Aorta (tissue), 5 donors: ENCODE data around the gene EFCAB8. TPM values are rescaled to one million over a fixed set of nuclear protein-coding genes. Genes with fewer than 3 reads are reported as not detected.

Experiments used
- ATAC-seq: fragments of 200-7000 bp; cut with Tn5 transposase; one replicate; pipeline ENCODE4 v1.9.1; 2022; ENCODE audit warnings: moderate library complexity; ENCODE audit not compliant: low FRiP score
- DNase-seq, 2 donors: peaks; one replicate each; pipeline ENCODE4 v3.0.0-alpha.2; 2020
- H3K27ac ChIP-seq, 2 donors: one replicate each; pipeline ENCODE4 v1.5.1; 2013; ENCODE audit warnings: low read length in 2 of 2, mild to moderate bottlenecking in 2 of 2, moderate library complexity in 2 of 2, control low read depth in 1 of 2, inconsistent platforms in 1 of 2, low read depth in 1 of 2
- H3K27me3 ChIP-seq, 2 donors: one replicate each; pipeline ENCODE4 v1.6.1; 2013; ENCODE audit warnings: control low read depth in 1 of 2, low read length in 1 of 2, mild to moderate bottlenecking in 1 of 2, moderate library complexity in 1 of 2; ENCODE audit not compliant: insufficient read depth in 2 of 2, control insufficient read depth in 1 of 2
- H3K36me3 ChIP-seq, 2 donors: one replicate each; pipeline ENCODE4 v1.6.1; 2013; ENCODE audit warnings: control low read depth in 1 of 2, low read length in 1 of 2, mild to moderate bottlenecking in 1 of 2; ENCODE audit not compliant: insufficient read depth in 2 of 2, control insufficient read depth in 1 of 2
- H3K4me1 ChIP-seq, 2 donors: one replicate each; pipeline ENCODE4 v1.6.1; 2013; ENCODE audit warnings: low read length in 2 of 2, control low read depth in 1 of 2, mild to moderate bottlenecking in 1 of 2, moderate library complexity in 1 of 2; ENCODE audit not compliant: insufficient read depth in 2 of 2, control insufficient read depth in 1 of 2
- H3K4me3 ChIP-seq, 2 donors: one replicate each; pipeline ENCODE4 v1.5.1; 2013; ENCODE audit warnings: low read length in 2 of 2, control low read depth in 1 of 2, mild to moderate bottlenecking in 1 of 2
- H3K9me3 ChIP-seq: one replicate; pipeline ENCODE4 v1.6.1; 2013; ENCODE audit warnings: mild to moderate bottlenecking, low read length; ENCODE audit not compliant: control insufficient read depth
- WGBS, 2 donors: extraction: QIAGEN DNeasy Blood & Tissue Kit; methylation state at CpG; one replicate each; pipeline ENCODE4 v1.1.7; 2013; 5-methylcytosine and 5-hydroxymethylcytosine counted together
- intact Hi-C, 2 donors: fragments of 100-400 bp; cut with DNase I; formaldehyde crosslinking; loops; one replicate each; pipeline versions ENCODE4 v1.14.2 to v1.15.0; 2022
- polyA plus RNA-seq, 2 donors: library from polyadenylated mRNA; stranded (reverse); fragments of 200-250 nt; gene quantifications; one replicate each; pipeline ENCODE4 v1.2.3, GENCODE V29; 2013
- total RNA-seq, 2 donors: library from RNA; stranded (reverse); fragmentation: NEBNext Ultra II Directional; extraction: Animal tissue kit (Norgen Biotek cat#: 25700); gene quantifications; one replicate each; pipeline ENCODE4 v1.2.1, GENCODE V29; 2021
- donor health status: healthy with polysubstance abuse.
- donor health status: Bipolar disorder and iron deficiency.
- donor health status: DM: no; HTN: no; CAD: no.
- donor health status: DM: no; HTN: no; CAD: no.
- donor health status: DM: yes; HTN: yes; CAD: no.

The EFCAB8 gene
- total and polyA plus RNA-seq, 4 donors: 0.13 to 1.1 (median 0.81) TPM; not detected in 1

DNA sequence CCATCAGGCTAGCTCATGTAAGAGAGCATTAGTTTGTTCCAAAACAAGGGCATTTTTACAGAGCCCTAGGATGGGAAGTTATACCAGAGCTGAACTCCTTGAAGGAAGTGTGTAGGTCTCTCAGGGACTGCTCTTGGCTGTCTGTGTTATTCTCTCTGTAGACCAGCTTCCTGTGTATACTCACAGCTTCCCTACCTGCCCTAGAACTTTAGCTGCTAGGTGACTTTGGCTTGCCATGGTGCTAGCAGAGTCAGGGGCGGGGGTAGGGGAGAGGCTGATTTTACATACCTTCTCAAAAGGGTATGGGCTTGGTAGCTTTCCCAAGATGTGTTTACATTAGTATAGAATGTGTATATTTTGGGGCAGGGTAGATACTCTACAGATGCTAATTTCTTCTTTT lies 21.6 kb upstream of the EFCAB8 start:
- ATAC-seq (no peak), DNase-seq (no peak)
- no peak overlapping the region for H3K4me3 ChIP-seq
- H3K4me1 ChIP-seq: no peaks in the 10 kb centered on the region
- 33 to 54% methylated on average over 1 of the region's 1 CpG for WGBS, 2 donors
- H3K36me3 ChIP-seq: peaks cover 0 to 5% of the 10 kb centered on the region in 2 donors
- intact Hi-C loops: no loop called here
- no peaks in the 10 kb centered on the region for H3K27me3 ChIP-seq
- no peak overlapping the region for H3K27ac ChIP-seq
- no peaks in the 10 kb centered on the region for H3K9me3 ChIP-seq

DNA sequence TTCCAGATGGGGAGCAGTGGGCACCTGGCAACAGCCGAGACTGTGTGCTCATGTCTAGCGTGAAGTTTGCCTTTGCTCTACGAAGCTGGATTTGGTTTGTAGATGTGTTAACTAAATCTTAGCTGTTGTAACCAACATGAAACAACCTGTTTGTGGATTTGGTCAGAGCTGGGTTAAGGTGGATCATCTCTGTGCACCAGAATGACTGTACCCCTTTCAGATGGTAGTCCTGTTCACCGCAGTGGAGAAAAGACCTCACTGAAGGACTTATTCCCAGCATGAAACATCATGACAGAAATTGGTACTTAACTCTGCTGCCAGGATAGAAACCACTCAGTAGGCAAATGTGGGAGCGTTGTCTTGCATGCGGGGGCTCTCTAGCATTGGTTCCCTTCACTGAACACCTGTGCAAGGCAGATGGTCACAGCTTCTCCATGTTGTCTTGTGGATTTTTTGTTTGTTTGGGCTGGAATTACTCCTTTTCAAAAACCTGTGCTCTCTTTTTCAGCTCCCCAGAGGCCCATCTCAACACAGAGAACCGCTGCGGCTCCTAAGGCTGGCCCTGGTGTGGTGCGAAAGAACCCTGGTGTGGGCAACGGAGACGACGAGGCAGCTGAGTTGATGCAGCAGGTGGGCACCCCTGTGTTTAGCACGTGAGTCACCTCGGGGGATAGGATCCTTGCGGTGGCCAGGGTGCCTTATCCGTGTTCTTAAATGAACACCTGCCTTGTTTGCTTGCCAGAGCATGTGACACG lies 19.3 kb upstream of the EFCAB8 start:
- no peaks in the 10 kb centered on the region for H3K4me1 ChIP-seq
- H3K27me3 ChIP-seq: no peaks in the 10 kb centered on the region
- H3K36me3 ChIP-seq: peaks cover 5% of the 10 kb centered on the region in 2 donors
- H3K9me3 ChIP-seq: no peaks in the 10 kb centered on the region
- ATAC-seq (no peak), DNase-seq (no peak)
- no peak overlapping the region for H3K27ac ChIP-seq
- WGBS, 2 donors: 93% methylated on average over 17 of the region's 17 CpGs
- intact Hi-C loops: no loop called here
- H3K4me3 ChIP-seq: no peak overlapping the region

DNA sequence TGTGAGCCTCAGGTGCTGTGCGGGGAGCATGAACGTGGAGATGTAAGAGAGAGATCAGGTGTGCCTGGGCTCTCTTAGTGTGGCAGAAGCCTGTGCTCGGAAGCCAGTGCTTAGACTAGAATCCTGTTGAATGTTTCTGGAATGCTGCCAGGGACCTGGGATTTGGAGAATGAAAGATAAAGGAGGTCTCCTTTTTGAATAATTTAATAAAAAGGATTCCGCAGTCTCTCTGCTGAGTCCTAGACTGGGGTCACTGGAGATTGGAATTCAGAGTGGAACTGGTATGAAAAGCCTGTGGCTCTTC lies 18.8 kb upstream of the EFCAB8 start:
- 87 to 92% methylated on average over 4 of the region's 4 CpGs for WGBS, 2 donors
- no peaks in the 10 kb centered on the region for H3K27me3 ChIP-seq
- H3K9me3 ChIP-seq: no peaks in the 10 kb centered on the region
- no peak overlapping the region for H3K4me3 ChIP-seq
- no peak for ATAC-seq
- H3K27ac ChIP-seq: no peak overlapping the region
- intact Hi-C loops: no loop called here
- H3K4me1 ChIP-seq: no peaks in the 10 kb centered on the region
- no peak for DNase-seq
- peaks cover 5% of the 10 kb centered on the region in 2 donors for H3K36me3 ChIP-seq

DNA sequence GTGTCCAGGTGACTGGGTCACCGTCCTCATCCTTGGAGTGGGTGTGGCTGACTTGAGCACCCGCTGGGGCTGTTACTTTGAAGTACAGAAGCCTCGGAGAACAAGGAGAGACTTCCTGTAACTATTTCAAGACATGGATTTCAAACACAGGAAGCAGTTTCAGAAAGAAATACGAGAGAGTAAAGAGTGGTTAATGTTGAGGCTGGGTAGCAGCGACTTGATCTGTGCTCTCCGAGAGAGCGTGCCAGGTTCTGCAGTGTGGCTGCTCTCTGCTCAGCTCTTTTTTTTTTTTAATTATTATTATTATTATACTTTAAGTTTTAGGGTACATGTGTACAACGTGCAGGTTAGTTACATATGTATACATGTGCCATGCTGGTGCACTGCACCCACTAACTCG lies 17.5 kb upstream of the EFCAB8 start:
- ATAC-seq (no peak), DNase-seq (no peak)
- Histone ChIP-seq H3K36me3 (peaks cover 3 to 5% of the 10 kb centered on the region in 2 donors), H3K27me3 (no peaks in the 10 kb centered on the region), H3K9me3 (no peaks in the 10 kb centered on the region), H3K27ac (no peak overlapping the region), H3K4me1 (no peaks in the 10 kb centered on the region), H3K4me3 (no peak overlapping the region)
- intact Hi-C loops: no loop called here
- WGBS, 2 donors: 76 to 81% methylated on average over 9 of the region's 9 CpGs

DNA sequence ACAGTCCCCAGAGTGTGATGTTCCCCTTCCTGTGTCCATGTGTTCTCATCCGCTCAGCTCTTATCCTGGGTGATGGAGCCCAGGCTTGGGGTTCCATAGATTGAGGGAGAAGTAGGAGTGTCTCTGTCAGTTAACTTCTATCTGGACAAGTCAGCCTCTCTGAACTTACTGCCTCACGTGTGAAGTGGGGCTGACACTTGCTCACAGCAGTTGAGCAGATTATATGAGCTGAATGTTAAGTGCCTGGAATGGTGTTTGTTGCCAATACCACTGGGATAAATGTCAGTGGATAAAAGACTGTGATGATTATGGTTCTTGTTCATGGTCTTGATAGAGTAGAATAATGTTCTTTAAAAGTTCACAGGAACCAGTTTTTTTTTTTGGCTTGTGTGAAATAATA lies 17.1 kb upstream of the EFCAB8 start:
- Histone ChIP-seq H3K4me1 (no peaks in the 10 kb centered on the region), H3K27ac (no peak overlapping the region), H3K27me3 (no peaks in the 10 kb centered on the region), H3K36me3 (peaks cover 0 to 5% of the 10 kb centered on the region in 2 donors), H3K4me3 (no peak overlapping the region), H3K9me3 (no peaks in the 10 kb centered on the region)
- WGBS, 2 donors: 78 to 98% methylated on average over 2 of the region's 2 CpGs
- DNase-seq (no peak), ATAC-seq (no peak)
- intact Hi-C loops: no loop called here

DNA sequence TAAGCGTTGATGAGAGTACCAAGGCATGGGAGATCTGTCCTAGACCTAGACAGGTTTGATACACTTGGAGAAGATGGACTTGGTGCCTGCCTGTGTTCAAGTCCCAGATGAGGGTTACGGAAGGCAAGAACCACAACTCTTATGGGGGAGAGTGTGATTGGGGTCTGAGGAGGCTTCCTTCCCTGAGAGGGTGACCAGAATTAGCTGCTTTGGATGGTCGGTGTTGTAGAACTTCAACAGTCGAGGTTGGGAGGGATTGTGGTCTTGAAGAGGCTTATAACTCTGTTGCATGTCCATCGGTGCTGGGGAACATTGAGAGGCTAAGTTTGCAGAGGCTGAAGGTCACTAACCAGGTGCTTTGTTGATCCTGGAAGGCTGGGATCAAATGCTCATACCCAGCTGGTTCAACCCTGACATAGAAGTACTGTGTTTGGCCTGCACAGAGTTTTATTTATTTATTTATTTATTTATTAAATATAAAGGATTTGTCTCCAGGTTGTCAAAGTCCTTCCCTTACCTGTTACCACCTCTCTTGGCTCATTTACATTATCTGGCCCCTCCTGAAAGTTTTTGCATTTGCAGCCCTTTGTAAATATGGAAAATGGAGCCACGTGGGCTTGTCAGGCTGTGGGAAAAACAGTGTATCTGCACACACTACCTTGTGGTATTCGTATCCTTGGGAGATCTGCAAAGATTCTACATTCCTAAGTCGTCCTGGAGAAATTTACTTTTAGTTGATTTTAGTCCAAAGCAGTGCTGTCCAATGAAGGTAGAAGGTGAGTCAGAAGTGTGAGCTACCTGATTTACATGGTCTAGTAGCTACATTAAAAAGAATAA lies 15.8 kb upstream of the EFCAB8 start:
- Histone ChIP-seq H3K4me3 (no peak overlapping the region), H3K27me3 (no peaks in the 10 kb centered on the region), H3K4me1 (no peaks in the 10 kb centered on the region), H3K27ac (no peak overlapping the region), H3K36me3 (peaks cover 3 to 9% of the 10 kb centered on the region in 2 donors), H3K9me3 (no peaks in the 10 kb centered on the region)
- no peak for ATAC-seq
- WGBS, 2 donors: 86 to 90% methylated on average over 8 of the region's 8 CpGs
- intact Hi-C loops: no loop called here
- DNase-seq: no peak

DNA sequence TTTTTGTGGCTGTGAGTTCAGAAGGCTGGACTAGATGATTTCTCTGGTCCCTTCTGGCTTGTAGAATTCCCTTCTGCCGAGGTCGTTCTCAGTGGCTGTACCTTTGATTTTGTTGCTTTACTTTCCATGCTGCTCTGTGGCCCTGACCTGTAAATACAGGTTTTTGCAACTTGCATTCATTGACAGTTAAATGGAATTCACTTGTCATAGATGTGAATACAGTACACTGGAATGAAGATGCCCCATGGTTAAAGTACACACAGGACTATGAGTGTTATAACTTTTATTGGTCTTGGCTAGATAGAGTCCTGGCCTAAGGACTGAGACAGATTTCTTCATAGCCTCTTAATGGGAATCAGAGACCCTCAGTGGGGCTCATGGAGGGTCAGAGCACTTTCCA lies 12.9 kb upstream of the EFCAB8 start:
- ATAC-seq: no peak
- H3K27ac ChIP-seq: no peak overlapping the region
- 85 to 90% methylated on average over 2 of the region's 2 CpGs for WGBS, 2 donors

DNA sequence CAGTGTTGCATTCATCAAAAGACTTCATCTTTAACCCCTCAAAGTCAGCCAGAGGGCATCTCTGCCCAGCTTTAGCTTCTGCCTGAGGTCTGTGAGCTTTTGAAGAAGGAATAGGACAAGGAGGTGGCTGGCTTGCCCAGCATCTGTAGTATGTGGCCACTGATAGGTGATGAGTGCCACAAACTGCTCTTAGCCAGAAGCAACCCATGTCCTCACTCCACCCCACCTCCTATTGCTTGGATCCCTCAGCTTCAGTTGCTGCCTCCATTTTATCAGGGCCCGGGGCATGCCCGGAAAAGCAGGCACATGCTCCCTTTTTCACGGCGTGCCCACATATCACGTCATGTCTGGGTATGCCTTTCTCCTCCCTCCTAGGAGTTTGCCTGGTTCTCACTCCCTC lies 11.9 kb upstream of the EFCAB8 start:
- H3K36me3 ChIP-seq: peaks cover 8 to 12% of the 10 kb centered on the region in 2 donors
- H3K9me3 ChIP-seq: no peaks in the 10 kb centered on the region
- DNase-seq (no peak), ATAC-seq (no peak)
- no peak overlapping the region for H3K4me3 ChIP-seq
- no peaks in the 10 kb centered on the region for H3K27me3 ChIP-seq
- H3K4me1 ChIP-seq: no peaks in the 10 kb centered on the region
- WGBS, 2 donors: 93 to 96% methylated on average over 5 of the region's 5 CpGs
- no peak overlapping the region for H3K27ac ChIP-seq
- intact Hi-C loops: no loop called here

More for the DNA sequence above, 12.9 kb upstream of the EFCAB8 start:
- DNase-seq: no peak
- H3K9me3 ChIP-seq: no peaks in the 10 kb centered on the region
- peaks cover 8 to 12% of the 10 kb centered on the region in 2 donors for H3K36me3 ChIP-seq
- H3K27me3 ChIP-seq: no peaks in the 10 kb centered on the region
- no peaks in the 10 kb centered on the region for H3K4me1 ChIP-seq
- intact Hi-C loops: no loop called here
- H3K4me3 ChIP-seq: no peak overlapping the region

DNA sequence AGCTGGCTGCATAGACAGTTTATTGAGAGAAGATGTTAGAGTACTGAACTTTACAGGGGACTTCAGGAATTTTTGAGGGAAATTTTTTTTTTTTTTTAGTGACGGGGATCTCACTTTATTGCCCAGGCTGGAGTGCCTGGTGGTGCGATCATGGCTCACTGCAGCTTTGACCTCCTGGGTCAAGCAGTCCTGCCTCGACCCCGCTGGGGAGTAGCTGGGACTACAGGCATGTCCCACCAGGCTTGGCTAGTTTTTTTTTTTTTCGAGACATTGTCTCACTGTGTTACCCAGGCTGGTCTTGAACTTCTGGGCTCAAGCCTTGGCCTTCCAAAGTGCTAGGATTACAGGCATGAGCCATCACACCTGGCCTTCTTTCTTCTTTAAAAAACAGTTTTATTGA lies 10.8 kb upstream of the EFCAB8 start:
- Histone ChIP-seq H3K4me3 (no peak overlapping the region), H3K27me3 (no peaks in the 10 kb centered on the region), H3K9me3 (no peaks in the 10 kb centered on the region), H3K4me1 (no peaks in the 10 kb centered on the region), H3K36me3 (peaks cover 7 to 8% of the 10 kb centered on the region in 2 donors), H3K27ac (no peak overlapping the region)
- 91 to 92% methylated on average over 5 of the region's 5 CpGs for WGBS, 2 donors
- intact Hi-C loops: no loop called here
- no peak for DNase-seq
- ATAC-seq: no peak
